Measurements from ENCODE around the gene NOL7. TPM values are rescaled to one million over a fixed set of nuclear protein-coding genes. Genes with fewer than 3 reads are reported as not detected.

NOL7 gene
- total and polyA plus RNA-seq, 2 of the 13 experiments (the other 11 are each of a cell fraction or from before 2014, with no cell fraction given): 37.8 to 186 TPM

DNA sequence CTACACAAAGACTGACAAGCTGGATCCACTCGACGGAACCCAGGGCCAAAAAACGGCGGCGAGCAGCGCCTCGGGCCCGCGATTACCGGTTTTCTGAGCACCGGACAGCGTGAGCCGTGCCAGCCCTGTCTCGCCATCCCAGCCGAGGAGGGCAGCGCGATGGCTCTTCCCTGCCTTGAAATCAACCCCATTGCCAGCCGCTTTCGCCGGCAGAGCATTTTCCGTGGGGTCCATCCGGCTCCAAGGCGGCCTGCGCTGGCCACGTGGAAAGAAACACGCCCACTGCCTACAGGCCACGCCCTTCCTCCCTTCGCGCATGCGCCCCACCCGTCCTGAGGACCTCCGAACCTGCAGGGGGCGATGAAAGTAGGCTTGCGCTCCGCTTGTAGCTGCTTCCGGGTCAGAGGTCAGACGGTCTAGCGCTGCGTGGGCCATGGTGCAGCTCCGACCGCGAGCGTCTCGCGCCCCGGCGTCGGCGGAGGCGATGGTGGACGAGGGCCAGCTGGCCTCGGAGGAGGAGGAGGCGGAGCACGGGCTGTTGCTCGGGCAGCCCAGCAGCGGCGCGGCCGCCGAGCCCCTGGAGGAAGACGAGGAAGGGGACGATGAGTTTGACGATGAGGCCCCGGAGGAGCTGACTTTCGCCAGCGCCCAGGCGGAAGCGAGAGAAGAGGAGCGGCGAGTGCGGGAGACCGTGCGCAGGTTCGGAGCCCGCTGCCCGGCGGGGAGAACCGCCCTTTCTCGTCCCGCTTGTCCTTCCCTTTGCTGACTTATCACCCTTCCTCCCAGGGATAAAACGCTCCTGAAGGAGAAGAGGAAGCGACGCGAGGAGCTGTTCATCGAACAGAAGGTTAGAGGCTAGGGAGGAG is at the start of gene NOL7 (continued):
- TF ChIP-seq RNF2 (conservative IDR thresholded peaks at IDR 0.05; ENCODE audit: low read depth) (peak; percentile 94; the same call in 1 of the 2 replicates), PHF8 (CRISPR knock-in tag; IDR thresholded peaks at IDR 0.05) (peak; percentile 98), SP4 (CRISPR knock-in tag; IDR thresholded peaks at IDR 0.05) (peak; percentile 98), ZNF33B (CRISPR knock-in tag; IDR thresholded peaks at IDR 0.05) (peak; percentile 91; the same call in 1 of the 2 replicates), SP140L (CRISPR knock-in tag; IDR thresholded peaks at IDR 0.05; ENCODE audit: borderline replicate concordance) (no peak; the same call in 1 of the 2 replicates), ZNF562 (CRISPR knock-in tag; IDR thresholded peaks at IDR 0.05; ENCODE audit: borderline replicate concordance) (0 out of 2 replicates have a peak, but pooled peaks have one; percentile 71), FOXO1 (CRISPR knock-in tag; IDR thresholded peaks at IDR 0.05) (peak; percentile 86), FOSL2 (CRISPR knock-in tag; IDR thresholded peaks at IDR 0.05) (peak; percentile 81), ZNF446 (CRISPR knock-in tag; IDR thresholded peaks at IDR 0.05) (peak; percentile 91), ZNF224 (CRISPR knock-in tag; IDR thresholded peaks at IDR 0.05) (no peak), ZNF12 (CRISPR knock-in tag; IDR thresholded peaks at IDR 0.05) (peak; percentile 77), HOXA3 (CRISPR knock-in tag; IDR thresholded peaks at IDR 0.05) (peak; percentile 98), ZBTB21 (CRISPR knock-in tag; IDR thresholded peaks at IDR 0.05) (no peak), SETDB1 (CRISPR knock-in tag; IDR thresholded peaks at IDR 0.05; ENCODE audit: borderline replicate concordance) (no peak), HDAC1 (CRISPR knock-in tag; IDR thresholded peaks at IDR 0.05) (peak; percentile 100), ZNF20 (CRISPR knock-in tag; IDR thresholded peaks at IDR 0.05) (peak; percentile 7; the same call in 1 of the 2 replicates), CEBPB (IDR thresholded peaks at IDR 0.05; ENCODE audit: borderline replicate concordance, low read depth, low read length) (no peak), NR2F6 (IDR thresholded peaks at IDR 0.05) (peak; percentile 98), NR2F6 (CRISPR knock-in tag; IDR thresholded peaks at IDR 0.05) (peak; percentile 100)
- TF ChIP-seq, protein P1, sequence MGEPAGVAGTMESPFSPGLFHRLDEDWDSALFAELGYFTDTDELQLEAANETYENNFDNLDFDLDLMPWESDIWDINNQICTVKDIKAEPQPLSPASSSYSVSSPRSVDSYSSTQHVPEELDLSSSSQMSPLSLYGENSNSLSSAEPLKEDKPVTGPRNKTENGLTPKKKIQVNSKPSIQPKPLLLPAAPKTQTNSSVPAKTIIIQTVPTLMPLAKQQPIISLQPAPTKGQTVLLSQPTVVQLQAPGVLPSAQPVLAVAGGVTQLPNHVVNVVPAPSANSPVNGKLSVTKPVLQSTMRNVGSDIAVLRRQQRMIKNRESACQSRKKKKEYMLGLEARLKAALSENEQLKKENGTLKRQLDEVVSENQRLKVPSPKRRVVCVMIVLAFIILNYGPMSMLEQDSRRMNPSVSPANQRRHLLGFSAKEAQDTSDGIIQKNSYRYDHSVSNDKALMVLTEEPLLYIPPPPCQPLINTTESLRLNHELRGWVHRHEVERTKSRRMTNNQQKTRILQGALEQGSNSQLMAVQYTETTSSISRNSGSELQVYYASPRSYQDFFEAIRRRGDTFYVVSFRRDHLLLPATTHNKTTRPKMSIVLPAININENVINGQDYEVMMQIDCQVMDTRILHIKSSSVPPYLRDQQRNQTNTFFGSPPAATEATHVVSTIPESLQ (CRISPR knock-in tag; conservative IDR thresholded peaks at IDR 0.05): no peak; the same call in 1 of the 2 replicates
- TF ChIP-seq, protein P2, sequence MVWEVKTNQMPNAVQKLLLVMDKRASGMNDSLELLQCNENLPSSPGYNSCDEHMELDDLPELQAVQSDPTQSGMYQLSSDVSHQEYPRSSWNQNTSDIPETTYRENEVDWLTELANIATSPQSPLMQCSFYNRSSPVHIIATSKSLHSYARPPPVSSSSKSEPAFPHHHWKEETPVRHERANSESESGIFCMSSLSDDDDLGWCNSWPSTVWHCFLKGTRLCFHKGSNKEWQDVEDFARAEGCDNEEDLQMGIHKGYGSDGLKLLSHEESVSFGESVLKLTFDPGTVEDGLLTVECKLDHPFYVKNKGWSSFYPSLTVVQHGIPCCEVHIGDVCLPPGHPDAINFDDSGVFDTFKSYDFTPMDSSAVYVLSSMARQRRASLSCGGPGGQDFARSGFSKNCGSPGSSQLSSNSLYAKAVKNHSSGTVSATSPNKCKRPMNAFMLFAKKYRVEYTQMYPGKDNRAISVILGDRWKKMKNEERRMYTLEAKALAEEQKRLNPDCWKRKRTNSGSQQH (CRISPR knock-in tag; IDR thresholded peaks at IDR 0.05; ENCODE audit: low read depth): peak; percentile 99; the same call in 1 of the 2 replicates
- TF ChIP-seq, protein P3, sequence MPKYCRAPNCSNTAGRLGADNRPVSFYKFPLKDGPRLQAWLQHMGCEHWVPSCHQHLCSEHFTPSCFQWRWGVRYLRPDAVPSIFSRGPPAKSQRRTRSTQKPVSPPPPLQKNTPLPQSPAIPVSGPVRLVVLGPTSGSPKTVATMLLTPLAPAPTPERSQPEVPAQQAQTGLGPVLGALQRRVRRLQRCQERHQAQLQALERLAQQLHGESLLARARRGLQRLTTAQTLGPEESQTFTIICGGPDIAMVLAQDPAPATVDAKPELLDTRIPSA (CRISPR knock-in tag; IDR thresholded peaks at IDR 0.05; ENCODE audit: borderline replicate concordance): peak; percentile 97; the same call in 1 of the 2 replicates
- TF ChIP-seq, protein P4, sequence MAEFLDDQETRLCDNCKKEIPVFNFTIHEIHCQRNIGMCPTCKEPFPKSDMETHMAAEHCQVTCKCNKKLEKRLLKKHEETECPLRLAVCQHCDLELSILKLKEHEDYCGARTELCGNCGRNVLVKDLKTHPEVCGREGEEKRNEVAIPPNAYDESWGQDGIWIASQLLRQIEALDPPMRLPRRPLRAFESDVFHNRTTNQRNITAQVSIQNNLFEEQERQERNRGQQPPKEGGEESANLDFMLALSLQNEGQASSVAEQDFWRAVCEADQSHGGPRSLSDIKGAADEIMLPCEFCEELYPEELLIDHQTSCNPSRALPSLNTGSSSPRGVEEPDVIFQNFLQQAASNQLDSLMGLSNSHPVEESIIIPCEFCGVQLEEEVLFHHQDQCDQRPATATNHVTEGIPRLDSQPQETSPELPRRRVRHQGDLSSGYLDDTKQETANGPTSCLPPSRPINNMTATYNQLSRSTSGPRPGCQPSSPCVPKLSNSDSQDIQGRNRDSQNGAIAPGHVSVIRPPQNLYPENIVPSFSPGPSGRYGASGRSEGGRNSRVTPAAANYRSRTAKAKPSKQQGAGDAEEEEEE (CRISPR knock-in tag; IDR thresholded peaks at IDR 0.05; ENCODE audit: borderline replicate concordance): 0 out of 2 replicates have a peak, but pooled peaks have one; percentile 81
- TF ChIP-seq, protein P5, sequence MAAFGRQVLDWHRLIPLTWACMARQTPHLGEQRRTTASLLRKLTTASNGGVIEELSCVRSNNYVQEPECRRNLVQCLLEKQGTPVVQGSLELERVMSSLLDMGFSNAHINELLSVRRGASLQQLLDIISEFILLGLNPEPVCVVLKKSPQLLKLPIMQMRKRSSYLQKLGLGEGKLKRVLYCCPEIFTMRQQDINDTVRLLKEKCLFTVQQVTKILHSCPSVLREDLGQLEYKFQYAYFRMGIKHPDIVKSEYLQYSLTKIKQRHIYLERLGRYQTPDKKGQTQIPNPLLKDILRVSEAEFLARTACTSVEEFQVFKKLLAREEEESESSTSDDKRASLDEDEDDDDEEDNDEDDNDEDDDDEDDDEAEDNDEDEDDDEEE (CRISPR knock-in tag; IDR thresholded peaks at IDR 0.05): peak; percentile 97
